Suprapubic skin (tissue), 3 donors: ENCODE measurements around the gene PLS1.

Experiments
- CTCF ChIP-seq, 2 donors: fragments of 200-600 bp in 1 of 2; fragments of 450-650 bp in 1 of 2; sonication (generic) in 1 of 2; IDR thresholded peaks; one replicate each; pipeline ENCODE4 v1.5.1; 2016 to 2019; ENCODE audit warnings: antibody characterized with exemption in 2 of 2, mild to moderate bottlenecking in 1 of 2, moderate library complexity in 1 of 2
- EP300 ChIP-seq: sonication (generic); formaldehyde crosslinking; IDR thresholded peaks from one replicate; pipeline ENCODE4 v1.6.1; 2017; ENCODE audit warnings: antibody characterized with exemption
- POLR2A ChIP-seq, 2 donors: fragments of 450-650 bp; IDR thresholded peaks; one replicate each; pipeline ENCODE4 v1.6.1; 2017; ENCODE audit warnings: antibody characterized with exemption in 2 of 2, mild to moderate bottlenecking in 2 of 2, moderate library complexity in 2 of 2

- TF ChIP-seq POLR2A (IDR thresholded peaks at IDR 0.05) (no peak), CTCF (IDR thresholded peaks at IDR 0.05) (no peak), EP300 (no peak)
These were observed 19.0 kb downstream of the PLS1 start for GRCh38 chr3:142615171-142615570.
